Kidney epithelial cell (primary cell): ENCODE data around the gene ADH4. TPM values are rescaled to one million over a fixed set of nuclear protein-coding genes. Genes with fewer than 3 reads are reported as not detected.
"Not testable (repeated sequence)": the region's sequence is repeated elsewhere in the genome, so short reads cannot be mapped to it uniquely, and the experiment has no call there.

Experiments
- DNase-seq: peaks from one replicate; pipeline ENCODE4 v3.0.0-alpha.2; 2010; ENCODE audit warnings: low read depth
- H3K27me3 ChIP-seq: 2 replicates; pipeline ENCODE4 v1.6.0; 2011; ENCODE audit warnings: low read length; ENCODE audit not compliant: control insufficient read depth, insufficient read depth
- H3K36me3 ChIP-seq: 2 replicates; pipeline ENCODE4 v1.5.1; 2011; ENCODE audit warnings: low read length; ENCODE audit not compliant: control insufficient read depth, insufficient read depth
- H3K4me3 ChIP-seq: 2 replicates; pipeline ENCODE4 v1.5.1; 2011; ENCODE audit warnings: low read depth, mild to moderate bottlenecking, control low read depth, low read length
- total RNA-seq: library from RNA; depleted of rRNA; stranded (reverse); fragments of >200 nt; gene quantifications from 2 replicates; pipeline ENCODE4 v1.2.3, GENCODE V29; 2015
- TF ChIP-seq, protein P1 (sequence below): IDR thresholded peaks from 2 replicates; pipeline ENCODE4 v1.5.1; 2011; ENCODE audit warnings: mild to moderate bottlenecking, moderate library complexity, low read length, control low read depth, inconsistent platforms; ENCODE audit not compliant: insufficient read depth, poor library complexity, severe bottlenecking

The ADH4 gene
- total RNA-seq, result not detected in 2 replicates

DNA sequence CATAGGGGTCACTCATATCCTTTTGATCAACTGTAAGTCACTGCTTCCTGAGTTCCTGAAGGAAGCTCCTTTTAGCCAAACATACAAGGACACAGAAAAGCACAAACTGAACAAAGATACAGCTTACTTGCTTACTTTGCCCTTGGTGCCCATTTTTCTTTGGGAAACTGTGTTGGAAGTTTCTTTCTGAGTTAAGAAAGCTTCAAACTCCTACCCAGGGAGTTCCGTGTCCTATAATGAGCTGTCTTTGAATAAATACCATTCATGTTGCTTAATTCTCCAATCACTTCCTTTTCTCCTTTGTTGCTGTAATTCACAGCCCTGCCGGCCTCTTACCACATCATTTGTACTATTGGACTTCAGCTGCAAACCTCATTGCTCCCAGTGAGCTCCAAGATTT is at the start of gene ADH4:
ADH4 (minus strand) TSS at position 228 of the 400 bp plus-strand sequence; CDS start at position 153, 75 bp downstream.
- H3K27me3 ChIP-seq, result no peaks in the 10 kb centered on the region
- H3K4me3 ChIP-seq, result no peak within 1 kb of the TSS
- H3K36me3 ChIP-seq, result no peaks in the 10 kb centered on the region
- no peak for DNase-seq
- TF ChIP-seq, protein P1, sequence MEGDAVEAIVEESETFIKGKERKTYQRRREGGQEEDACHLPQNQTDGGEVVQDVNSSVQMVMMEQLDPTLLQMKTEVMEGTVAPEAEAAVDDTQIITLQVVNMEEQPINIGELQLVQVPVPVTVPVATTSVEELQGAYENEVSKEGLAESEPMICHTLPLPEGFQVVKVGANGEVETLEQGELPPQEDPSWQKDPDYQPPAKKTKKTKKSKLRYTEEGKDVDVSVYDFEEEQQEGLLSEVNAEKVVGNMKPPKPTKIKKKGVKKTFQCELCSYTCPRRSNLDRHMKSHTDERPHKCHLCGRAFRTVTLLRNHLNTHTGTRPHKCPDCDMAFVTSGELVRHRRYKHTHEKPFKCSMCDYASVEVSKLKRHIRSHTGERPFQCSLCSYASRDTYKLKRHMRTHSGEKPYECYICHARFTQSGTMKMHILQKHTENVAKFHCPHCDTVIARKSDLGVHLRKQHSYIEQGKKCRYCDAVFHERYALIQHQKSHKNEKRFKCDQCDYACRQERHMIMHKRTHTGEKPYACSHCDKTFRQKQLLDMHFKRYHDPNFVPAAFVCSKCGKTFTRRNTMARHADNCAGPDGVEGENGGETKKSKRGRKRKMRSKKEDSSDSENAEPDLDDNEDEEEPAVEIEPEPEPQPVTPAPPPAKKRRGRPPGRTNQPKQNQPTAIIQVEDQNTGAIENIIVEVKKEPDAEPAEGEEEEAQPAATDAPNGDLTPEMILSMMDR, result no peak

DNA sequence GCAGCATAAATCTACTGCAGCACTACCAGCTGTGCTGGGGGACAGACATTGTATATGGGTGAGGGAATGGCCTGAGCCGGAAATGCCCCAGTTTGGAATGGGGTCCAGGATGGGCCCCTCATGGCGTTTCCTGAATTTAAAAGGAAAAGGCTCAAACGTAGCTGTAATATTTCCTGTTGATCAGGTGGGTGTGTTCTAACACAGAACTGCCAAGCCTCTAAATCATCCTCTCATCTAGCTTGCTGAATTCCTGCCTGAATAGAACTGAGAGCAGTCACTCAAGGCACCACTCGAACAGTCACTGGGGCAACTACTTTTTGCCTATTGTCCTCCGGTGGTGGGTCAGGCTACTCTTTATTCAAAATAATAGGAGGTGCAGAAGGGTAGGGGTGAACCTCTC is 46.2 kb upstream of the ADH4 start:
- no peaks in the 10 kb centered on the region for H3K27me3 ChIP-seq
- H3K4me3 ChIP-seq, result no peak overlapping the region
- TF ChIP-seq, protein P1, result no peak
- no peaks in the 10 kb centered on the region for H3K36me3 ChIP-seq
- no peak for DNase-seq

DNA sequence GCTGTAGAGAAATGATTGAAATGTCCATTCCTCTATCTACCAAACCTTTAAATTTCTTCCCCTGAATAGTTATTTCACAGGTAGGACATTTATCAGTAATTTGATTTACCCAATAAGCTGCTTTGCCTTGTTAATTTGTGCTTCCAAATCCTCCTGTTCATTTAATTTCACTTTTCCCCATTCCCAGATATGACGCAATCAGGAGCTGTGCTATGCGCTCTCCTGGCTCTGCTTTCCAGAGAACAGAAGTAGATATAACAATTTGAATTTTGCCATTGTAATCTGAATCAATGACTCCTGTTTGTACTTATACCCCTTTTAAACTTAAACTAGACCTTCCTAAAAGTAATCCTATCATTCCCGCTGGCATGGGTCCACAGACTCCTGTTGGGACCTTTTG is 45.8 kb upstream of the ADH4 start:
- H3K27me3 ChIP-seq, DNase-seq, H3K4me3 ChIP-seq, H3K36me3 ChIP-seq: not testable (repeated sequence)

DNA sequence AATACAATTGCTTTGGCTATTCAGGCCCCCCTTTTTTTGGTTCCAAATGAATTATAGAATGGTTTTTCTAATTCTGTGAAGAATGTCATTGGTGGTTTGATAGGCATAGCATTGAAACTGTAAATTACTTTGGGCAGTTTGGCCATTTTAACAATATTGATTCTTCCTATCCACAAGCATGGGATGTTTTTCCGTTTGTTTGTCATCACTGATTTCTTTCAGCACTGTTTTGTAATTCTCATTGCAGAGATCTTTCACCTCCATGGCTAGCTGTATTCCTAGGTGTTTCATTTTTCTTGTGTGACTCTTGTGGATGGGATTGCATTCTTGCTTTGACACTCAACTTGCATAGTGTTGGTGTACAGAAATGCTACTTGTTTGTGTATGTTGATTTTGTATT is 41.9 kb upstream of the ADH4 start:
- Histone ChIP-seq H3K27me3 (no peaks in the 10 kb centered on the region), H3K36me3 (no peaks in the 10 kb centered on the region), H3K4me3 (no peak overlapping the region)
- TF ChIP-seq, protein P1, result no peak
- DNase-seq, result no peak

DNA sequence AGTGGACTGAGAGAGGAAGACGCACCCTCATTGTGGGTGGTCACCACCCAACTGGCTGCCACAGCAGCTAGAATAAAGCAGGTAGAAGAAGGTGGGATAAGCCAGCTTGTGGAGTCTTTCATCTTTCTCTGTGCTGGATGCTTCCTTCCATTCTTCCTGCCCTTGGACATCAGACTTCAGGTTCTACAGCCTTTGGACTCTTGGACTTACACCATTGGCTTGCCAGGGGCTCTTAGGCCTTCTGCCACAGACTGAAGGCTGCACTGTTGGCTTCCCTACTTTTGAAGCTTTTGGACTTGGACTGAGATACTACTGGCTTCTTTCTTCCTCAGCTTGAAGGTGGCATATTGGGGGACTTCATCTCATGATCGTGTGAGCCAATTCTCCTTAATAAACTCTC is 41.5 kb upstream of the ADH4 start:
- Histone ChIP-seq H3K27me3 (no peaks in the 10 kb centered on the region), H3K36me3 (no peaks in the 10 kb centered on the region), H3K4me3 (no peak overlapping the region)
- DNase-seq, result no peak
- TF ChIP-seq, protein P1, result no peak

DNA sequence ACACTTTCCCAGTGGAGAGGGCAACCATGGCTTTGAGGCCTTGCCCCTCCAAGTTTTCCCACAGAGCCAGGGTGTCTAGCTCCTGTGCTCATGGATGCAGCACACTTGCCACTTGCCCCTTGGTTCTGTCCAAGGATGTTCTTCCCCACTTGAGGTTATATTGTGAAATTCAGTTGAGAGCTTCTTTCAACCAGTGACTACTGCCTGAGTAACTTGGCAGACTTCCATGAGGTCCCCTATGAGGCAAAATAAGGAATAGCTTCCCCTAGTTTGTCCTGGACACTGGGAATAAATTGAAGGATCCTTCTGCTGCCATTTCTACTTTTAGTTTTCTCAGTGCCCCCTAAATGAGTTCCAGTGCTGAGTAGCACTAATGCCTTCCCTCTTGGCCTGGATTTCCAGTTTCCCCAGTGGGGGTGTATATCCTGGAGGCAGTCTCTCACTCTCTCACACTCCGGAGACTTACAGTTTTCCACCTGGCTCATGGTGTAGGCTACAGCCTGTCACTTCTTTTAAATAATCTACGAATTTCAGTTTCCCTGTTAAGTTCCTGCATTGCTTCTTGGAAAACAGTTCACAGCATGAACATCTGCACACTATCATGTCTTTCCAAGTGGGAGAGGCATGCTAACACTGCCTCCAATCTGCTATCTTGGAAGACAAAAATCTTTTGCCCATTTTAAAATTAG is 36.4 kb upstream of the ADH4 start:
- Histone ChIP-seq H3K27me3 (no peaks in the 10 kb centered on the region), H3K36me3 (no peaks in the 10 kb centered on the region), H3K4me3 (no peak overlapping the region)
- TF ChIP-seq, protein P1, result no peak
- peak; percentile 14 for DNase-seq
